ENCODE measurements around the gene PARD3.

The PARD3 gene

DNA sequence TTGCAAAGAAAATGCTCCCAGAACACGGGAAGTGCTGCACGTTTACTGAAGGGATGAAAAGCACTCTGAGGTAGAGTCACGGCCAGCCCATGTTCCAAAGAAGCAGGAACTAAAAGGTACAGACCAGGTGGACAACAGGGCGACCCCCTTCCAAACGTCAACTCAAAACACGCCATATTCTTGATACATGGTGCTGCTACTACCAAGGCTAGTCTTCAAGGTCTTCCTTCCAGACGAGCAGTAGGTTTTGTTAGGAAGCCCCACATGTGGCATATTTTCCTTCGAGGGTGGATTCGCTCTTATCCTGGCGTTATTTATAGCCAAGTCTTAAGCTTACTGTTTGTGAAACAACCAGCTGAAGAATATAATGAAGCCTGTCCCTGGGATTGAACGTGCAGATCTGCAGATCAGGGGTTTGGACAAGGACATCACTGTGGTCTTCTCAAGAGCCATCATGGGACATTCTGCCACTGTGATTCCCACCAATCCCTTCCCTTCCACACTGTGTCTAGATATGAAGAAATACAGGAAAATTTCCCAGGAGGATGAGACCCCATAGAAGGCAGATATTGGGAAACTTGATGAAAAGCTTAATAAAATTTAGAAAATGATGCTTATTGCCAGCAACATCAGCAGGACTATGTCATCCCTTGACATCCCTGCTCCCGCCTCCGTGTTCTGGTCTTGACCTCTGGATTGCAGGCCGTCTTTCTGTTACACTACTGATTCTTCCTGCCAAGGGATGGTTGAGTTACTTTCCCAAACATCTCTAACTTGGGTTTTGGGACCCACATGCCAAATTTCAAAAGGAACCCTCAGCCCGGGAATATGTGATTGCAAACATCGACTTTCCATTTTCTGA lies 734.4 kb downstream of the PARD3 start:
- TF ChIP-seq SIN3A (IDR thresholded peaks at IDR 0.05; ENCODE audit: borderline replicate concordance, insufficient read depth, low read length): no peak
- TF ChIP-seq TAF1 (IDR thresholded peaks at IDR 0.05; ENCODE audit: borderline replicate concordance, insufficient read depth, low read length): no peak
- TF ChIP-seq FOXP2 (optimal IDR thresholded peaks at IDR 0.05; ENCODE audit: borderline replicate concordance, extremely low read depth, extremely low read length, insufficient read depth): no peak
- TF ChIP-seq POLR2AphosphoS5 (IDR thresholded peaks at IDR 0.05; ENCODE audit: low read depth, low read length): no peak
- no peak for TF ChIP-seq REST (IDR thresholded peaks at IDR 0.05; ENCODE audit: insufficient read depth in 1 of 2, low read depth in 2 of 2, low read length in 2 of 2)

DNA sequence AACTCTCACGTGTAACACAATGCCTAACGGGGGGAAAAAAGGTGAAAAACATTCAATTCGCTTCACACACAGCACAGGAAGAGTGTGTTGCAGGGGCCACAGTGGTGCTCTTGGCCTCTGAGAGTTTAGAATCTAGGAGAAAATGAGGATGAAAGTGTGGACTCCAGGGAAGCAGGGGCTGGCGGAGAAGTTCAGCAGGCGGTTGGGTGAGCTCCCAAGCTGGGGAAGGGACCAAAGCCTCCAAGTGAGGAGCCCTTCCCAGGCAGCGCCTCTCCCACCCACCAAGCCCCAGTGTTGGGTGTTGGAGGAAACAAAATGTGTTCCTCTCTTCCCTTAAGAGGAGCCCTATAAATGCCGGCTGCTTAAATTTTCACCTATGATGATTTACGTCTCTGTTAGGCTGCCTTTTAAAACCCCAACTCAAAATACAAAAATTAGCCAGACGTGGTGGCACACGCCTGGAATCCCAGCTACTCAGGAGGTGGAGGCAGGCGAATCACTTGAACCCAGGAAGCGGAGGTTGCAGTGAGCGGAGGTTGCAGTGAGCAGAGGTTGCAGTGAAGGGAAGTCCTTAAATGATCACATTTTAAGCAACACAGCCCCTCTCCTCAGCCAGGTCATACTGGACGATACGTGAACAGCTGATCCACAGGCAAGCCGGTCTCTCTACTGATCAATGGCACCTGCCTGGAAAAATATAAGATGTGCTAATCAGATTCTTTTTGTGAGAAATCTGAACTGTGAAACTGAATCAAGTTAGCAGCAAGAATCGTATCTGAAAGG lies 735.2 kb downstream of the PARD3 start:
- TF ChIP-seq TAF1 (IDR thresholded peaks at IDR 0.05; ENCODE audit: borderline replicate concordance, insufficient read depth, low read length) (no peak), POLR2AphosphoS5 (IDR thresholded peaks at IDR 0.05; ENCODE audit: low read depth, low read length) (no peak), FOXP2 (optimal IDR thresholded peaks at IDR 0.05; ENCODE audit: borderline replicate concordance, extremely low read depth, extremely low read length, insufficient read depth) (no peak), REST (IDR thresholded peaks at IDR 0.05; ENCODE audit: insufficient read depth in 1 of 2, low read depth in 2 of 2, low read length in 2 of 2) (no peak), SIN3A (IDR thresholded peaks at IDR 0.05; ENCODE audit: borderline replicate concordance, insufficient read depth, low read length) (no peak)

GRCh38 chr10:34078745-34079470 lies 736.2 kb downstream of the PARD3 start:
- TF ChIP-seq REST (IDR thresholded peaks at IDR 0.05; ENCODE audit: insufficient read depth in 1 of 2, low read depth in 2 of 2, low read length in 2 of 2): no peak
- TF ChIP-seq FOXP2 (optimal IDR thresholded peaks at IDR 0.05; ENCODE audit: borderline replicate concordance, extremely low read depth, extremely low read length, insufficient read depth): no peak
- TF ChIP-seq SIN3A (IDR thresholded peaks at IDR 0.05; ENCODE audit: borderline replicate concordance, insufficient read depth, low read length): no peak
- TF ChIP-seq POLR2AphosphoS5 (IDR thresholded peaks at IDR 0.05; ENCODE audit: low read depth, low read length): no peak
- no peak for TF ChIP-seq TAF1 (IDR thresholded peaks at IDR 0.05; ENCODE audit: borderline replicate concordance, insufficient read depth, low read length)

DNA sequence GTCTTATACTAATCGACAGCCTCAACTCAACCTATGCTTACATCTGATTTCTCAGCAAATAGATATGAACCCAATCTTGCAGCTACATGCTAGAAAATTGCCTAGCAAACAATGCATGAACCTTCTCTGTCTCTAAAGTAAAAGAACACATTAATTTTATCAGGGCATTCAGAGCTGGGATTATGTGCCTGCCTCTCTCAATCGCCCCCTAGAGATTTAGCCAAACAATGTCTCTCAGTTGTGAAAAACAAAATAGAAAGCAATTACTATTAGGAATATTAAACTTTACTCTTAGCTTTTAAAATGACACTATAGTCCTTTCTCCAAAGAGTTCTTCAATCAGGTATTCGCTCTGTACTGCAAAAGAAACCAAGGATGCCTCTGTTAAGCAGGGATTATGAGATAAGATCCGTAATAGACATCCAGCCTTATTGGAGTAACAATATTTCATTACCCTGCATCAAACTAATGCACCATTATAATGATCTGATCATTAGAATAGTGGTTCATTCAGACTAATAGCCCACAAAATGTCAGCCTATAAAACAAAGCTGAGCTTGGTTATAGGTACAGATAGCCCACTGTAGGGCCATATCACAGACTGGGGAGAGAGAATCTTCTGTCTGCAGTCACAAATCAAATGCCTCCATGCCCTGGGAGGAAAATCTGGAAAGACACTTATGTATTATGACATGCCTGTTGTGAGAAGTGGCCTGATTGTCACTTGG lies 736.9 kb downstream of the PARD3 start:
- TF ChIP-seq REST (IDR thresholded peaks at IDR 0.05; ENCODE audit: insufficient read depth in 1 of 2, low read depth in 2 of 2, low read length in 2 of 2) (no peak), FOXP2 (optimal IDR thresholded peaks at IDR 0.05; ENCODE audit: borderline replicate concordance, extremely low read depth, extremely low read length, insufficient read depth) (no peak), TAF1 (IDR thresholded peaks at IDR 0.05; ENCODE audit: borderline replicate concordance, insufficient read depth, low read length) (no peak), POLR2AphosphoS5 (IDR thresholded peaks at IDR 0.05; ENCODE audit: low read depth, low read length) (no peak), SIN3A (IDR thresholded peaks at IDR 0.05; ENCODE audit: borderline replicate concordance, insufficient read depth, low read length) (no peak)
